ENCODE results near the gene PTCH1. TPM values are rescaled to one million over a fixed set of nuclear protein-coding genes. Genes with fewer than 3 reads are reported as not detected.

PTCH1 gene
- polyA plus RNA-seq, 2 of the 4 experiments (the other 2 are of a cell fraction) = 1.9 to 4.8 TPM

DNA sequence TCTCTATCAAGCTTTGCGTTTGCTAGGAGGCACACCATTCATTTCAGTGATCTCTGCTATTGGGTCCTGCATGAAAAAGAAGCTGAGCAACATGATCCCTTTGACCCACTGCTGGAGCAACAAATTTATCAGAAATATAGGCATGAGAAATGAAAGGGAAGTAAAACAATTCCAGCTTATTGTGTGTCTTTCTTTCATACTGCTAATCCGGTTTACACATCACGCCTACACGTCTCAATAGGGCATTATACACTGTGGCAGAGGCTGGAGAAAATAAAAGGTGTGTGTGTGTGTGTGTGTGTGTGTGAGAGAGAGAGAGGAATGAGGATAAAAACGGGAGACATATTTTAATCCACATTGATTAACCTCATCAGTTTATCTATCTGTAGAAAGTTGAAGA lies 2.4 kb downstream of the PTCH1 start:
- FAIRE-seq (no peak), ATAC-seq (no peak)

DNA sequence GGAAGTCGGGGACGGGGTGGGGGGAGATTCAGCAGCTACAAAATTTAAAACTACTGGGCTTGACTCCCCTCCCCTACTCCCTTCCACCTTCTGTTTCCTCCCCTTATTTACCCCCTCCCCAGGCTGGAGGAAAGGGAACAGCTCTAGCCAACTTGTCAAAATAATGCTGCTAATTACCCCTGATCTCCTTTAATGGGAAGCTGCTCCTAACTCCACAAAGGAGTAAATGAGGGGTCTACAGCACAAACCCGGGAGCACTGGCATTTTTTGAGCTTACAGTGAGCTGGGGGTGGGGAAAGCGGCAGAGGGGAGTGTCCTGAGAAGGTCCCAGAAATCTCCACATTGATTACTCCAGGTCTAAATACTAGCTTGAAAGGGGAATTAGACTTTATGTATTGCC lies 3.1 kb downstream of the PTCH1 start:
- H3K4me3 ChIP-seq = no peak overlapping the region
- 76% methylated on average over 4 of the region's 4 CpGs for WGBS (ENCODE audit: missing lambda C conversion rate)
- 0 out of 3 replicates have a peak, but pooled peaks cover 5% of the 10 kb centered on the region for H3K4me1 ChIP-seq
- no peaks in the 10 kb centered on the region for H3K9me3 ChIP-seq
- H3K4me2 ChIP-seq = no peak overlapping the region
- CTCF ChIA-PET = interaction anchor here (0.5 to 1.1 kb wide), 4 partner anchors 9 to 704 kb away, joined by 3 read pairs; no protein-coding TSS in a partner anchor
- no peak for DNase-seq (ENCODE audit: low read depth in 1 of 2, low spot score in 1 of 2)
- H3K27ac ChIP-seq = no peak overlapping the region
- ATAC-seq = no peak
- TF ChIP-seq TP53 (CRISPR knock-in tag; IDR thresholded peaks at IDR 0.05) (no peak), HOXA7 (CRISPR knock-in tag; IDR thresholded peaks at IDR 0.05) (no peak), CHD4 (IDR thresholded peaks at IDR 0.05; ENCODE audit: borderline replicate concordance) (no peak), KDM5A (IDR thresholded peaks at IDR 0.05) (no peak), GATA3 (IDR thresholded peaks at IDR 0.05; ENCODE audit: borderline replicate concordance) (no peak), CBX2 (IDR thresholded peaks at IDR 0.05; ENCODE audit: borderline replicate concordance, low read depth) (no peak), ZC3H11A (IDR thresholded peaks at IDR 0.05) (no peak), EP300 (IDR thresholded peaks at IDR 0.05) (no peak)
- TF ChIP-seq, protein P1, sequence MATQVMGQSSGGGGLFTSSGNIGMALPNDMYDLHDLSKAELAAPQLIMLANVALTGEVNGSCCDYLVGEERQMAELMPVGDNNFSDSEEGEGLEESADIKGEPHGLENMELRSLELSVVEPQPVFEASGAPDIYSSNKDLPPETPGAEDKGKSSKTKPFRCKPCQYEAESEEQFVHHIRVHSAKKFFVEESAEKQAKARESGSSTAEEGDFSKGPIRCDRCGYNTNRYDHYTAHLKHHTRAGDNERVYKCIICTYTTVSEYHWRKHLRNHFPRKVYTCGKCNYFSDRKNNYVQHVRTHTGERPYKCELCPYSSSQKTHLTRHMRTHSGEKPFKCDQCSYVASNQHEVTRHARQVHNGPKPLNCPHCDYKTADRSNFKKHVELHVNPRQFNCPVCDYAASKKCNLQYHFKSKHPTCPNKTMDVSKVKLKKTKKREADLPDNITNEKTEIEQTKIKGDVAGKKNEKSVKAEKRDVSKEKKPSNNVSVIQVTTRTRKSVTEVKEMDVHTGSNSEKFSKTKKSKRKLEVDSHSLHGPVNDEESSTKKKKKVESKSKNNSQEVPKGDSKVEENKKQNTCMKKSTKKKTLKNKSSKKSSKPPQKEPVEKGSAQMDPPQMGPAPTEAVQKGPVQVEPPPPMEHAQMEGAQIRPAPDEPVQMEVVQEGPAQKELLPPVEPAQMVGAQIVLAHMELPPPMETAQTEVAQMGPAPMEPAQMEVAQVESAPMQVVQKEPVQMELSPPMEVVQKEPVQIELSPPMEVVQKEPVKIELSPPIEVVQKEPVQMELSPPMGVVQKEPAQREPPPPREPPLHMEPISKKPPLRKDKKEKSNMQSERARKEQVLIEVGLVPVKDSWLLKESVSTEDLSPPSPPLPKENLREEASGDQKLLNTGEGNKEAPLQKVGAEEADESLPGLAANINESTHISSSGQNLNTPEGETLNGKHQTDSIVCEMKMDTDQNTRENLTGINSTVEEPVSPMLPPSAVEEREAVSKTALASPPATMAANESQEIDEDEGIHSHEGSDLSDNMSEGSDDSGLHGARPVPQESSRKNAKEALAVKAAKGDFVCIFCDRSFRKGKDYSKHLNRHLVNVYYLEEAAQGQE (IDR thresholded peaks at IDR 0.05) = no peak
- TF ChIP-seq, protein P2, sequence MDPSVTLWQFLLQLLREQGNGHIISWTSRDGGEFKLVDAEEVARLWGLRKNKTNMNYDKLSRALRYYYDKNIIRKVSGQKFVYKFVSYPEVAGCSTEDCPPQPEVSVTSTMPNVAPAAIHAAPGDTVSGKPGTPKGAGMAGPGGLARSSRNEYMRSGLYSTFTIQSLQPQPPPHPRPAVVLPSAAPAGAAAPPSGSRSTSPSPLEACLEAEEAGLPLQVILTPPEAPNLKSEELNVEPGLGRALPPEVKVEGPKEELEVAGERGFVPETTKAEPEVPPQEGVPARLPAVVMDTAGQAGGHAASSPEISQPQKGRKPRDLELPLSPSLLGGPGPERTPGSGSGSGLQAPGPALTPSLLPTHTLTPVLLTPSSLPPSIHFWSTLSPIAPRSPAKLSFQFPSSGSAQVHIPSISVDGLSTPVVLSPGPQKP (IDR thresholded peaks at IDR 0.05; ENCODE audit: low read depth, low read length) = no peak
- no peak for FAIRE-seq
- POLR2A ChIA-PET = no interaction called here

More for the DNA sequence above, 2.4 kb downstream of the PTCH1 start:
- no peak overlapping the region for H3K4me3 ChIP-seq
- POLR2A ChIA-PET = no interaction called here
- DNase-seq (ENCODE audit: low read depth in 1 of 2, low spot score in 1 of 2) = no peak
- H3K27ac ChIP-seq = no peak overlapping the region
- no peaks in the 10 kb centered on the region for H3K9me3 ChIP-seq
- 82% methylated on average over 5 of the region's 5 CpGs for WGBS (ENCODE audit: missing lambda C conversion rate)
- CTCF ChIA-PET = interaction anchor here (1.1 kb wide), 1 partner anchor 10 kb away, joined by 3 read pairs; no protein-coding TSS in a partner anchor
- TF ChIP-seq RAD21 (conservative IDR thresholded peaks at IDR 0.05 in 1 of 2, IDR thresholded peaks at IDR 0.05 in 1 of 2) (no peak), CEBPB (IDR thresholded peaks at IDR 0.05) (no peak), JUNB (IDR thresholded peaks at IDR 0.05) (no peak), ZFP36 (IDR thresholded peaks at IDR 0.05; ENCODE audit: borderline replicate concordance, partially characterized antibody) (no peak), EHMT2 (IDR thresholded peaks at IDR 0.05; ENCODE audit: low read depth) (no peak), RARB (CRISPR knock-in tag; IDR thresholded peaks at IDR 0.05) (no peak), CHD4 (IDR thresholded peaks at IDR 0.05; ENCODE audit: borderline replicate concordance) (no peak), GATA3 (IDR thresholded peaks at IDR 0.05; ENCODE audit: borderline replicate concordance) (no peak)
- TF ChIP-seq, protein P3, sequence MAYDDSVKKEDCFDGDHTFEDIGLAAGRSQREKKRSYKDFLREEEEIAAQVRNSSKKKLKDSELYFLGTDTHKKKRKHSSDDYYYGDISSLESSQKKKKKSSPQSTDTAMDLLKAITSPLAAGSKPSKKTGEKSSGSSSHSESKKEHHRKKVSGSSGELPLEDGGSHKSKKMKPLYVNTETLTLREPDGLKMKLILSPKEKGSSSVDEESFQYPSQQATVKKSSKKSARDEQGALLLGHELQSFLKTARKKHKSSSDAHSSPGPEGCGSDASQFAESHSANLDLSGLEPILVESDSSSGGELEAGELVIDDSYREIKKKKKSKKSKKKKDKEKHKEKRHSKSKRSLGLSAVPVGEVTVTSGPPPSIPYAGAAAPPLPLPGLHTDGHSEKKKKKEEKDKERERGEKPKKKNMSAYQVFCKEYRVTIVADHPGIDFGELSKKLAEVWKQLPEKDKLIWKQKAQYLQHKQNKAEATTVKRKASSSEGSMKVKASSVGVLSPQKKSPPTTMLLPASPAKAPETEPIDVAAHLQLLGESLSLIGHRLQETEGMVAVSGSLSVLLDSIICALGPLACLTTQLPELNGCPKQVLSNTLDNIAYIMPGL (CRISPR knock-in tag; IDR thresholded peaks at IDR 0.05; ENCODE audit: borderline replicate concordance) = no peak
- 0 out of 3 replicates have a peak, but pooled peaks cover 5% of the 10 kb centered on the region for H3K4me1 ChIP-seq
- no peak overlapping the region for H3K4me2 ChIP-seq
